Endodermal cell (in vitro differentiated cells): ENCODE measurements around the gene GANC. TPM values are rescaled to one million over a fixed set of nuclear protein-coding genes. Genes with fewer than 3 reads are reported as not detected.

Experiments
- DNase-seq: peaks from one replicate; pipeline ENCODE4 v3.0.0-alpha.2; 2017
- H3K27ac ChIP-seq: 2 replicates; pipeline ENCODE4 v1.5.1; 2013; ENCODE audit warnings: mild to moderate bottlenecking, low read depth, low read length, moderate library complexity
- H3K27me3 ChIP-seq: 2 replicates; pipeline ENCODE4 v1.6.1; 2013; ENCODE audit warnings: mild to moderate bottlenecking, low read length, moderate library complexity; ENCODE audit not compliant: insufficient read depth, control insufficient read depth, poor library complexity, severe bottlenecking
- H3K36me3 ChIP-seq: 2 replicates; pipeline ENCODE4 v1.7.0; 2013; ENCODE audit warnings: mild to moderate bottlenecking, low read length, moderate library complexity; ENCODE audit not compliant: control insufficient read depth, insufficient read depth
- H3K4me1 ChIP-seq: one replicate; pipeline ENCODE4 v1.7.0; 2013; ENCODE audit warnings: low read length; ENCODE audit not compliant: control insufficient read depth, insufficient read depth
- H3K4me3 ChIP-seq: 2 replicates; pipeline ENCODE4 v1.5.1; 2013; ENCODE audit warnings: mild to moderate bottlenecking, low read length, moderate library complexity
- H3K9ac ChIP-seq: 2 replicates; pipeline ENCODE4 v1.6.1; 2013; ENCODE audit warnings: mild to moderate bottlenecking, low read length, moderate library complexity; ENCODE audit not compliant: poor library complexity, severe bottlenecking; ENCODE audit errors: extremely low read depth
- H3K9me3 ChIP-seq: 2 replicates; pipeline ENCODE4 v1.6.1; 2013; ENCODE audit warnings: mild to moderate bottlenecking, low read length, moderate library complexity; ENCODE audit not compliant: control insufficient read depth
- H3K27ac Mint-ChIP-seq: 2 replicates; pipeline ENCODE4 v1.8.0; 2020; ENCODE audit warnings: mixed read lengths
- H3K27me3 Mint-ChIP-seq: 2 replicates; pipeline ENCODE4 v1.8.0; 2021; ENCODE audit warnings: mild to moderate bottlenecking, mixed read lengths; ENCODE audit not compliant: insufficient read depth
- H3K36me3 Mint-ChIP-seq: 2 replicates; pipeline ENCODE4 v1.8.0; 2020; ENCODE audit warnings: low read depth, mixed read lengths
- H3K4me1 Mint-ChIP-seq: 2 replicates; pipeline ENCODE4 v1.8.0; 2020; ENCODE audit warnings: mixed read lengths
- H3K4me3 Mint-ChIP-seq: 2 replicates; pipeline ENCODE4 v1.8.0; 2020; ENCODE audit warnings: mild to moderate bottlenecking, moderate library complexity, mixed read lengths
- H3K9me3 Mint-ChIP-seq: 2 replicates; pipeline ENCODE4 v1.8.0; 2020; ENCODE audit warnings: mild to moderate bottlenecking, mixed read lengths
- CTCF ChIP-seq: fragments of 200-600 bp; sonication (generic); conservative IDR thresholded peaks from 2 replicates; pipeline ENCODE4 v1.5.0; 2021; ENCODE audit warnings: antibody characterized with exemption, mild to moderate bottlenecking
- WGBS, 2 experiments: methylation state at CpG; one replicate each; pipeline versions ENCODE4 v1.1.5 to v1.1.7; 2013; ENCODE audit warnings: missing lambda C conversion rate in 2 of 2, mixed read lengths in 1 of 2; ENCODE audit not compliant: insufficient coverage in 1 of 2, insufficient read length in 1 of 2; 5-methylcytosine and 5-hydroxymethylcytosine counted together
- total RNA-seq, 2 donors: library from RNA; stranded (reverse); fragmentation: NEBNext Ultra II Directional in 1 of 2; extraction: Animal tissue kit (Norgen Biotek cat#: 25700) in 1 of 2; gene quantifications; 2 replicates in 1 of 2; 3 replicates in 1 of 2; pipeline ENCODE4 v1.2.1, GENCODE V29; 2021

Gene GANC
- total RNA-seq, 2 donors from 2014 or later, result 13.8 to 17.1 TPM

GRCh38 chr15:42403389-42403788 lies 130.4 kb downstream of the GANC start:
- no peak for TF ChIP-seq CTCF
- H3K9ac ChIP-seq, result no peak overlapping the region
- no peaks in the 10 kb centered on the region for H3K36me3 ChIP-seq
- DNase-seq, result no peak
- H3K9me3 ChIP-seq, result no peaks in the 10 kb centered on the region
- H3K4me1 ChIP-seq, result no peaks in the 10 kb centered on the region
- 93 to 100% methylated on average over 1 to 7 of the region's 7 CpGs for whole genome bisulfite sequencing, 2 experiments
- no peak overlapping the region for H3K4me3 ChIP-seq
- no peak overlapping the region for H3K27ac Mint-ChIP-seq
- H3K4me3 Mint-ChIP-seq, result no peak overlapping the region
- H3K27me3 ChIP-seq, result no peaks in the 10 kb centered on the region
- no peaks in the 10 kb centered on the region for H3K36me3 Mint-ChIP-seq
- H3K27me3 Mint-ChIP-seq, result no peaks in the 10 kb centered on the region
- no peak overlapping the region for H3K27ac ChIP-seq
- no peaks in the 10 kb centered on the region for H3K4me1 Mint-ChIP-seq
- H3K9me3 Mint-ChIP-seq, result no peaks in the 10 kb centered on the region

- H3K36me3 ChIP-seq, result no peaks in the 10 kb centered on the region
- no peaks in the 10 kb centered on the region for H3K9me3 ChIP-seq
- H3K27me3 ChIP-seq, result no peaks in the 10 kb centered on the region
- no peak for DNase-seq
- 83 to 85% methylated on average over 9 to 12 of the region's 12 CpGs for WGBS, 2 experiments
- no peaks in the 10 kb centered on the region for H3K9me3 Mint-ChIP-seq
- H3K4me3 Mint-ChIP-seq, result no peak overlapping the region
- no peak overlapping the region for H3K27ac Mint-ChIP-seq
- H3K4me1 ChIP-seq, result no peaks in the 10 kb centered on the region
- H3K9ac ChIP-seq, result no peak overlapping the region
- no peak overlapping the region for H3K4me3 ChIP-seq
- H3K36me3 Mint-ChIP-seq, result no peaks in the 10 kb centered on the region
- no peak for TF ChIP-seq CTCF
- no peaks in the 10 kb centered on the region for H3K4me1 Mint-ChIP-seq
- no peak overlapping the region for H3K27ac ChIP-seq
- no peaks in the 10 kb centered on the region for H3K27me3 Mint-ChIP-seq
Observed at GRCh38 chr15:42404461-42405235, 131.6 kb downstream of the GANC start.

- H3K27me3 ChIP-seq, result no peaks in the 10 kb centered on the region
- H3K4me3 ChIP-seq, result no peak overlapping the region
- no peak overlapping the region for H3K9ac ChIP-seq
- WGBS, 2 experiments, result 88 to 90% methylated on average over 4 to 6 of the region's 6 CpGs
- Mint-ChIP-seq H3K9me3 (no peaks in the 10 kb centered on the region), H3K4me1 (no peaks in the 10 kb centered on the region), H3K36me3 (no peaks in the 10 kb centered on the region), H3K27ac (no peak overlapping the region), H3K4me3 (no peak overlapping the region), H3K27me3 (no peaks in the 10 kb centered on the region)
- no peaks in the 10 kb centered on the region for H3K36me3 ChIP-seq
- H3K27ac ChIP-seq, result no peak overlapping the region
- TF ChIP-seq CTCF, result no peak
- no peak for DNase-seq
- no peaks in the 10 kb centered on the region for H3K4me1 ChIP-seq
- H3K9me3 ChIP-seq, result no peaks in the 10 kb centered on the region
Observed at GRCh38 chr15:42405863-42406482, 133.0 kb downstream of the GANC start.

Other genes with a start within 250 kb of the GANC start
- gene PLA2G4D, start 178.6 kb upstream of the GANC start, total RNA-seq, result not detected
- under 1 TPM in 1 of 2 donors, not detected in 1; 0.22 TPM for gene PLA2G4F, start 116.6 kb upstream of the GANC start, total RNA-seq
- 10 to 100 TPM; 60.4 to 69.8 TPM for gene VPS39, start 64.9 kb upstream of the GANC start, total RNA-seq
- 10 to 100 TPM; 33.7 to 37.4 TPM for gene TMEM87A, start 232 bp downstream of the GANC start, total RNA-seq
- 1 to 10 TPM in 1 of 2 donors, under 1 TPM in 1; 0.77 to 1.5 TPM for gene CAPN3, start 86.3 kb downstream of the GANC start, total RNA-seq
- gene ZNF106, start 217.9 kb downstream of the GANC start, total RNA-seq, result 10 to 100 TPM; 42.1 to 46.2 TPM
- 10 to 100 TPM; 62.0 to 68.8 TPM for gene SNAP23, start 222.4 kb downstream of the GANC start, total RNA-seq